CD14-positive monocyte (primary cell): ENCODE measurements around the gene ZNF25. TPM values are rescaled to one million over a fixed set of nuclear protein-coding genes. Genes with fewer than 3 reads are reported as not detected.
"Not testable (repeated sequence)": the region's sequence is repeated elsewhere in the genome, so short reads cannot be mapped to it uniquely, and the experiment has no call there.

Source experiments
- DNase-seq, 3 donors: peaks; one replicate each; pipeline ENCODE4 v3.0.0-alpha.2; 2011 to 2022
- H2AFZ ChIP-seq: 2 replicates; pipeline ENCODE4 v1.6.0; 2012; ENCODE audit warnings: mild to moderate bottlenecking, low read depth, low read length, inconsistent platforms; ENCODE audit not compliant: insufficient read depth, poor library complexity, severe bottlenecking
- H3K27ac ChIP-seq, 2 donors: 1 replicate in 1 of 2; 2 replicates in 1 of 2; pipeline ENCODE4 v1.5.1; 2012 to 2013; ENCODE audit warnings: low read length in 2 of 2, control low read depth in 1 of 2, inconsistent platforms in 1 of 2, low read depth in 1 of 2, mild to moderate bottlenecking in 1 of 2
- H3K27me3 ChIP-seq, 2 donors: one replicate each; pipeline versions ENCODE4 v1.6.0 to v1.6.1; 2011 to 2013; ENCODE audit warnings: low read length in 2 of 2; ENCODE audit not compliant: control insufficient read depth in 2 of 2, insufficient read depth in 2 of 2
- H3K36me3 ChIP-seq, 2 donors: replicated peaks in 1 of 2; 1 replicate in 1 of 2; 2 replicates in 1 of 2; pipeline versions ENCODE4 v1.5.1 to v1.6.1; 2012 to 2013; ENCODE audit warnings: low read length in 2 of 2, control low read depth in 1 of 2, inconsistent platforms in 1 of 2, mild to moderate bottlenecking in 1 of 2; ENCODE audit not compliant: insufficient read depth in 2 of 2, control insufficient read depth in 1 of 2
- H3K4me1 ChIP-seq, 2 donors: 1 replicate in 1 of 2; 2 replicates in 1 of 2; pipeline versions ENCODE4 v1.5.1 to v1.6.1; 2012 to 2013; ENCODE audit warnings: low read length in 2 of 2, control low read depth in 1 of 2, inconsistent platforms in 1 of 2, mild to moderate bottlenecking in 1 of 2, moderate library complexity in 1 of 2; ENCODE audit not compliant: insufficient read depth in 2 of 2, control insufficient read depth in 1 of 2
- H3K4me2 ChIP-seq: replicated peaks from 2 replicates; pipeline ENCODE3; 2012; ENCODE audit warnings: low read length, moderate library complexity, mild to moderate bottlenecking; ENCODE audit not compliant: poor library complexity, severe bottlenecking; ENCODE audit errors: extremely low read depth
- H3K4me3 ChIP-seq, 3 experiments: fragments of 200-600 bp in 1 of 3; sonication (generic) in 1 of 3; replicated peaks in 1 of 3; 1 replicate in 2 of 3; 2 replicates in 1 of 3; pipeline ENCODE4 v1.5.1; 2011 to 2013; ENCODE audit warnings: low read length in 3 of 3, mild to moderate bottlenecking in 3 of 3, control low read depth in 2 of 3, low read depth in 2 of 3, inconsistent platforms in 1 of 3, moderate library complexity in 1 of 3
- H3K79me2 ChIP-seq: 2 replicates; pipeline ENCODE4 v1.6.0; 2012; ENCODE audit warnings: mild to moderate bottlenecking, control low read depth, inconsistent platforms, low read length, moderate library complexity; ENCODE audit not compliant: insufficient read depth
- H3K9ac ChIP-seq: 2 replicates; pipeline ENCODE4 v1.6.0; 2017; ENCODE audit warnings: low read length, mild to moderate bottlenecking; ENCODE audit not compliant: insufficient read depth, poor library complexity, severe bottlenecking
- H3K9me3 ChIP-seq, 2 donors: replicated peaks in 1 of 2; 1 replicate in 1 of 2; 2 replicates in 1 of 2; pipeline versions ENCODE4 v1.5.1 to v1.6.1; 2012 to 2013; ENCODE audit warnings: low read length in 2 of 2, control low read depth in 1 of 2; ENCODE audit not compliant: control insufficient read depth in 1 of 2, insufficient read depth in 1 of 2
- H4K20me1 ChIP-seq: 2 replicates; pipeline ENCODE4 v1.6.0; 2012; ENCODE audit warnings: mild to moderate bottlenecking, low read length, control low read depth, moderate library complexity; ENCODE audit not compliant: insufficient read depth
- H3K27ac Mint-ChIP-seq, 7 donors: one replicate each; pipeline ENCODE4 v1.8.0; 2020; ENCODE audit warnings: mild to moderate bottlenecking in 7 of 7, mixed read lengths in 7 of 7, moderate library complexity in 6 of 7, inconsistent platforms in 2 of 7
- H3K27me3 Mint-ChIP-seq, 3 donors: one replicate each; pipeline ENCODE4 v1.8.0; 2021 to 2022; ENCODE audit warnings: low read depth in 3 of 3, mild to moderate bottlenecking in 3 of 3, mixed read lengths in 3 of 3, moderate library complexity in 3 of 3, inconsistent platforms in 1 of 3
- H3K36me3 Mint-ChIP-seq, 2 donors: one replicate each; pipeline ENCODE4 v1.8.0; 2020; ENCODE audit warnings: mixed read lengths in 2 of 2, inconsistent platforms in 1 of 2, mild to moderate bottlenecking in 1 of 2
- H3K4me1 Mint-ChIP-seq: one replicate; pipeline ENCODE4 v1.8.0; 2020; ENCODE audit warnings: mild to moderate bottlenecking, mixed read lengths
- H3K4me3 Mint-ChIP-seq, 2 donors: one replicate each; pipeline ENCODE4 v1.8.0; 2020; ENCODE audit warnings: mild to moderate bottlenecking in 2 of 2, mixed read lengths in 2 of 2, moderate library complexity in 1 of 2
- H3K9me3 Mint-ChIP-seq, 7 donors: one replicate each; pipeline ENCODE4 v1.8.0; 2020 to 2022; ENCODE audit warnings: mixed read lengths in 7 of 7, mild to moderate bottlenecking in 6 of 7, moderate library complexity in 6 of 7, inconsistent platforms in 2 of 7
- WGBS: methylation state at CpG from one replicate; pipeline ENCODE4 v1.1.5; 2013; ENCODE audit warnings: missing lambda C conversion rate; ENCODE audit not compliant: insufficient coverage; 5-methylcytosine and 5-hydroxymethylcytosine counted together
- intact Hi-C, 2 donors: fragments of 100-400 bp; cut with micrococcal nuclease; formaldehyde crosslinking; loops; one replicate each; pipeline versions ENCODE4 v1.15.0 to v1.15.1; 2023
- polyA plus RNA-seq, 3 donors: library from polyadenylated mRNA; depleted of rRNA in 1 of 3; unstranded in 2 of 3; stranded (reverse) in 1 of 3; fragments of 300-500 nt in 2 of 3; fragments of >200 nt in 1 of 3; fragmentation: Illumina TruSeq in 2 of 3; gene quantifications; 1 replicate in 2 of 3; 2 replicates in 1 of 3; pipeline ENCODE4 v1.2.3, GENCODE V29; 2012 to 2021
- TF ChIP-seq, protein P1 (sequence below): fragments of 200-600 bp; IDR thresholded peaks from one replicate; pipeline ENCODE4 v1.8.0; 2022; ENCODE audit warnings: antibody characterized with exemption, mild to moderate bottlenecking

Gene ZNF25
- polyA plus RNA-seq, 3 donors, result 5.5 to 6.7 (median 6.2) TPM

DNA sequence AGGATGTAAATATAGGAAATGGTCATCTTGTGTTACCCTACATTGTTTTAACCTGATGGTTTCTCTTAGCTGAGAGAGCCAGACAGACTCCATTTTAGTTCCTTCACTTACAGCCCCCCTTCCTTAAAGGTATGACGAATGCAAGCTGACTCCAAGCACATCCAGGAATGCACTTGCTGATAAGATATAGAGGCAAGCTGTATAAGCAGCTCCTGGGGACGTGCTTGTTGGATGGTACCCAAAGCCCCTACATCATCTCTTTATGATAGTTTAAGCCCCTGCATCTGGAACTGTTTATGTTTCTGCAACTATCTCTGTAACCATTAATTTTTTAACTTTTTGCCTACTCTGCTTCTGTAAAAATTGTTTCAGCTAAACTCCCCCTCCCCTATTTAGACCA, 41.7 kb downstream of the ZNF25 start:
- Mint-ChIP-seq H3K36me3 (no peaks in the 10 kb centered on the region), H3K27me3 (peaks cover 0 to 4% (median 1%) of the 10 kb centered on the region in 3 donors), H3K4me3 (no peak overlapping the region), H3K9me3 (peaks cover 11 to 63% (median 50%) of the 10 kb centered on the region in 7 donors), H3K27ac (no peak overlapping the region), H3K4me1 (no peaks in the 10 kb centered on the region)
- 100% methylated on average over 1 of the region's 2 CpGs for WGBS
- Histone ChIP-seq H3K9ac (no peak overlapping the region), H3K4me3 (no peak overlapping the region), H3K4me2 (no peak overlapping the region), H4K20me1 (no peaks in the 10 kb centered on the region), H2AFZ (no peak overlapping the region), H3K27ac (no peak overlapping the region), H3K36me3 (no peaks in the 10 kb centered on the region), H3K4me1 (no peaks in the 10 kb centered on the region), H3K79me2 (no peaks in the 10 kb centered on the region), H3K27me3 (no peaks in the 10 kb centered on the region), H3K9me3 (peaks cover 43% of the 10 kb centered on the region in 2 donors)
- TF ChIP-seq, protein P1, sequence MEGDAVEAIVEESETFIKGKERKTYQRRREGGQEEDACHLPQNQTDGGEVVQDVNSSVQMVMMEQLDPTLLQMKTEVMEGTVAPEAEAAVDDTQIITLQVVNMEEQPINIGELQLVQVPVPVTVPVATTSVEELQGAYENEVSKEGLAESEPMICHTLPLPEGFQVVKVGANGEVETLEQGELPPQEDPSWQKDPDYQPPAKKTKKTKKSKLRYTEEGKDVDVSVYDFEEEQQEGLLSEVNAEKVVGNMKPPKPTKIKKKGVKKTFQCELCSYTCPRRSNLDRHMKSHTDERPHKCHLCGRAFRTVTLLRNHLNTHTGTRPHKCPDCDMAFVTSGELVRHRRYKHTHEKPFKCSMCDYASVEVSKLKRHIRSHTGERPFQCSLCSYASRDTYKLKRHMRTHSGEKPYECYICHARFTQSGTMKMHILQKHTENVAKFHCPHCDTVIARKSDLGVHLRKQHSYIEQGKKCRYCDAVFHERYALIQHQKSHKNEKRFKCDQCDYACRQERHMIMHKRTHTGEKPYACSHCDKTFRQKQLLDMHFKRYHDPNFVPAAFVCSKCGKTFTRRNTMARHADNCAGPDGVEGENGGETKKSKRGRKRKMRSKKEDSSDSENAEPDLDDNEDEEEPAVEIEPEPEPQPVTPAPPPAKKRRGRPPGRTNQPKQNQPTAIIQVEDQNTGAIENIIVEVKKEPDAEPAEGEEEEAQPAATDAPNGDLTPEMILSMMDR, result no peak
- intact Hi-C loops, result no loop called here
- DNase-seq, result no peak

- no peaks in the 10 kb centered on the region for H3K4me1 Mint-ChIP-seq
- no peak overlapping the region for H3K4me3 Mint-ChIP-seq
- TF ChIP-seq, protein P1, result no peak
- Histone ChIP-seq H3K4me1 (no peaks in the 10 kb centered on the region), H3K36me3 (no peaks in the 10 kb centered on the region), H3K27ac (no peak overlapping the region), H3K79me2 (no peaks in the 10 kb centered on the region), H3K9ac (no peak overlapping the region), H3K9me3 (peaks cover 16 to 20% of the 10 kb centered on the region in 2 donors), H4K20me1 (no peaks in the 10 kb centered on the region), H3K27me3 (no peaks in the 10 kb centered on the region), H2AFZ (no peak overlapping the region), H3K4me2 (no peak overlapping the region), H3K4me3 (no peak overlapping the region)
- peaks cover 6 to 34% (median 25%) of the 10 kb centered on the region in 7 donors for H3K9me3 Mint-ChIP-seq
- H3K27ac Mint-ChIP-seq, result no peak overlapping the region
- 50% methylated on average over 1 of the region's 2 CpGs for WGBS
- H3K36me3 Mint-ChIP-seq, result no peaks in the 10 kb centered on the region
- intact Hi-C loops, result no loop called here
- no peak for DNase-seq
- H3K27me3 Mint-ChIP-seq, result peaks cover 0 to 5% (median 0%) of the 10 kb centered on the region in 3 donors
Measured at GRCh38 chr10:37930423-37930822, 46.0 kb downstream of the ZNF25 start.

GRCh38 chr10:37908165-37908564, 68.3 kb downstream of the ZNF25 start:
- H3K9me3 ChIP-seq, result peaks cover 0 to 16% of the 10 kb centered on the region in 2 donors
- 100% methylated on average over 1 of the region's 7 CpGs for WGBS
- H3K4me3 ChIP-seq, H3K27ac ChIP-seq, intact Hi-C loops, H3K27me3 Mint-ChIP-seq, H4K20me1 ChIP-seq, H3K4me1 ChIP-seq, H3K27me3 ChIP-seq, H2AFZ ChIP-seq, H3K36me3 Mint-ChIP-seq, H3K79me2 ChIP-seq, H3K4me3 Mint-ChIP-seq, H3K9ac ChIP-seq, H3K4me1 Mint-ChIP-seq, H3K36me3 ChIP-seq, H3K27ac Mint-ChIP-seq, H3K4me2 ChIP-seq, DNase-seq: not testable (repeated sequence)
- H3K9me3 Mint-ChIP-seq, result peaks cover 0 to 21% (median 11%) of the 10 kb centered on the region in 7 donors
